ENCODE data around the gene ARHGAP26. TPM values are rescaled to one million over a fixed set of nuclear protein-coding genes. Genes with fewer than 3 reads are reported as not detected.

ARHGAP26 gene
- total RNA-seq, 2 donors from 2014 or later = 24.0 to 24.3 TPM

DNA sequence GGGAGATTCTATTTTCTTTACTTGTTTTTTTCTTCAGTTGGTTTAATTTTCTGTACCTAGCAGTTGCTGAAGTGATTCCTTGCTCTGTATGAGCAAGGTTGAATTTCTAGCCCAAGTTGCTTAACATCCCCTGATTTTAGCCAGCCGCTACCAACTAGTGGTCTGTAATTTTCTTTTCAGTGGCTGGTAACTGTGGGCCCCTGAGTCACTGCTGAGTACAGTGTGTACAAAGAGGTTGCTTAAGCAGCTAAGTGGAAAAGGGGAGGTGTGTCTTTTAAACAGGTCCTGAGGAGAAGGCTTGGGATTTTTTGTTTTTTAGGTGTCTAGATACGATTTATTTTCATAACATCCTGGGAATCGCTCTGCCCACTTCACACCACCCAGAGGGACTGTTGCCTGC, 378.6 kb downstream of the ARHGAP26 start:
- H3K4me1 Mint-ChIP-seq (ENCODE audit: low read depth) = peaks cover 21% of the 10 kb centered on the region
- DNase-seq (no peak), ATAC-seq (replicated peaks in 1 of 2) (no peak)
- no peak overlapping the region for H3K4me3 Mint-ChIP-seq
- H3K36me3 Mint-ChIP-seq (ENCODE audit: insufficient read depth in 2 of 2) = peaks cover 1 to 3% of the 10 kb centered on the region in 2 donors
- H3K27me3 Mint-ChIP-seq (ENCODE audit: low read depth) = no peaks in the 10 kb centered on the region
- no peak overlapping the region for H3K27ac Mint-ChIP-seq
- H3K9me3 Mint-ChIP-seq = peaks cover 0 to 2% of the 10 kb centered on the region in 2 donors

DNA sequence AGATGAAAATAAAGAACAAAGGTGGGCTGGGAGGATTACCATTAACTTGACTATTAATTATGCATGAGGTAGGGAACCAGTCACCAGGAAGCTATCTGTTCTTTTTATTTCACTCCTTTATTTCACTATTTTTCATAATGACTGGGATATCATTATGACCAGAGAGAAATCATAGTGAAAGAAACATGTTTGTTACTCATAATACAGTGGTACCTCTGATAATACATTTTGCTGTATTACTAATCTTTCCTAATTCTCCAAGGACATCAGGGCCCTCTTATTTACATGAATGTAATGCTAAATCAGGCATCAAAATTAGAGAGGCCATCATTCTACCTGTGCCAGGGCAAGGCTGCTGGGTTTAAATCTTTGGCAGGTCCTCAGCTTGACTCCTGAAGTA, 379.6 kb downstream of the ARHGAP26 start:
- Mint-ChIP-seq H3K27me3 (ENCODE audit: low read depth) (no peaks in the 10 kb centered on the region), H3K4me1 (ENCODE audit: low read depth) (peaks cover 23% of the 10 kb centered on the region), H3K27ac (no peak overlapping the region), H3K9me3 (peaks cover 0 to 2% of the 10 kb centered on the region in 2 donors), H3K4me3 (no peak overlapping the region), H3K36me3 (ENCODE audit: insufficient read depth in 2 of 2) (peaks cover 1 to 3% of the 10 kb centered on the region in 2 donors)
- DNase-seq (no peak), ATAC-seq (replicated peaks in 1 of 2) (peak in 1 of 2 donors; percentile 53)

DNA sequence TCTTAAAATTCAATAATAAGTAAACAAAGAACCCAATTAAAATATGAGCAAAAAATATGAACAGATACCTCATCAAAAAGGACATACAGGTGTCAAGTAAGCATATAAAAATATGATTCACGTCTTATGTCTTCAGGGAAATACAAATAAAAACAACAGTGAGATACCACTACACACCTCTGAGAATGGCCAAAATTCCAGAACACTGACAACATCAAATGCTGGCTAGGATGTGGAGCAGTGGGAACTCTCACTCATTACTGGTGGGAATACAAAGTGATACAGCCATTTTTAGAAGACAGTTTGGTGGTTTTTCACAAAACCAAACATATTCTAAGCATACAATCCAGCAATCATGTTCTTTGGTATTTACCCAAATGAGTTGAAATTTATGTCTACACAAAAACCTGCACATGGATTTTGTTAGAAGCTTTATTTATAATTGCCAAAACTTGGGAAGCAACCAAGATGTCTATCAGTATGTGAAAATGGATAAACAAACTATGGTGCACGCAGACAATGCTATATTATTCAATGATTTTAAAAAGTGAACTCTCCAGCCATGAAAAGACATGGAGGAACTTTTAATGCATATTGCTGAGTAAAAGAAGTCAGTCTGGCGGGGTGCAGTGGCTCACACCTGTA, 381.0 kb downstream of the ARHGAP26 start:
- Mint-ChIP-seq H3K27ac (no peak overlapping the region), H3K27me3 (ENCODE audit: low read depth) (no peaks in the 10 kb centered on the region), H3K36me3 (ENCODE audit: insufficient read depth in 2 of 2) (peaks cover 1 to 3% of the 10 kb centered on the region in 2 donors), H3K4me3 (no peak overlapping the region), H3K4me1 (ENCODE audit: low read depth) (peaks cover 15% of the 10 kb centered on the region), H3K9me3 (peaks cover 0 to 2% of the 10 kb centered on the region in 2 donors)
- ATAC-seq (replicated peaks in 1 of 2) (no peak), DNase-seq (no peak)

DNA sequence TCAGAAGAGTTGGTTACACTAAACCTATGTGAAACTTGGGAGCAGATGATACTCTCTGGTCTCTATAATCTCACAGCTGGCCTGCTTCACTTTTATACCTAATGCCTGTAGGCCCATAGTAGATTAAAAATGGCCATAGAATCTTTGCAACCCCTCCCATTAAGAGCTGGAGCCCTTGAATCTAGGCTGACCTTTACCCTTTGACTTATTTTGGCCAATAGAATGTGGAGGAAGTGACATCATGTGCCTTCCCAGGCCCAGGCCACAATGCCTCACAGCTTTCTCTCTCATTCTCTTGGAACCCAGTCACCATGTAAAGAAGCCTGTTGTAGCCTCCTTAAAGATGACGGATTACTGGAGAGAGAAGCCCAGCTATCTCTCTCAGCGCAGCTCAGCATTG, 382.3 kb downstream of the ARHGAP26 start:
- H3K9me3 Mint-ChIP-seq = peaks cover 0 to 2% of the 10 kb centered on the region in 2 donors
- H3K4me1 Mint-ChIP-seq (ENCODE audit: low read depth) = peaks cover 15% of the 10 kb centered on the region
- no peak for DNase-seq
- ATAC-seq (replicated peaks in 1 of 2) = no peak
- no peak overlapping the region for H3K4me3 Mint-ChIP-seq
- H3K27ac Mint-ChIP-seq = no peak overlapping the region
- H3K27me3 Mint-ChIP-seq (ENCODE audit: low read depth) = no peaks in the 10 kb centered on the region
- H3K36me3 Mint-ChIP-seq (ENCODE audit: insufficient read depth in 2 of 2) = peaks cover 1 to 3% of the 10 kb centered on the region in 2 donors

DNA sequence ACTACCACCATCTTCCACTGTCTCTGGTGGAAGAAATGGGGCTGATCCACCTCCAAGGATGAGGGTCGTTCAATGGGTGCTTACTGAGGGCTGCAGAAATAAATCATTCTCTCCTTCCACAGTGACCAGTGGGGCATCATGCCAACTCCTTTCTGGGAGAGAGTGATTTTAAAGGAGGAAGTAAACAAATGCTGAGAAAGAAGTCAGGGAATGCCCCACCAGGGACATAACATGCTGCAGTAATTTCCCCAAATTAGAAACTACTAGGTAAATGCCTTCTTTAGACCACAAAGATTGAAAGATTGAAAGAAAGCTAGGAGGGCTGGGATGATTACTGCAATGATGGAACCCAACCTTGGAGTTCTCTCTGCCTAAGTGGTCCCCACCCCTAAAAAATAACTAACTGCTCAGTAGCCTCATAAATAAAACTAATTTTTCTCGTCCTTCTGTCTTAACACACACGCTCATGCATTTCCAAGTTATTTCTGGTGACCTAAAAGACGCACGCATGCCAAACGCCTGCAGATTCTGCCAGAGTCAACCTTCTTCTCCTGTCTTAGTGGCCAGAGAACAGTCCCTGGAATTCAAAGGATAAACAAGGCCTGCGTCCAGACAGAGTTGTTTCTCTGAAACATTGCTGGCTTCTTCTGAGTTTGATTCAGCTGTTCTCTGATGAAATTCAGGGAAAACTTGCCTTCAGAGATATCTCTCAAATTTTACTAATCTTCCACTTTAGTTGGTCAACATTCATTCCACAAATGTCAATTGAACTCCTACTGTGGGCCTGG, 383.3 kb downstream of the ARHGAP26 start:
- no peak for ATAC-seq (replicated peaks in 1 of 2)
- peaks cover 0 to 3% of the 10 kb centered on the region in 2 donors for H3K36me3 Mint-ChIP-seq (ENCODE audit: insufficient read depth in 2 of 2)
- H3K4me3 Mint-ChIP-seq = no peak overlapping the region
- peaks cover 0 to 2% of the 10 kb centered on the region in 2 donors for H3K9me3 Mint-ChIP-seq
- no peaks in the 10 kb centered on the region for H3K27me3 Mint-ChIP-seq (ENCODE audit: low read depth)
- no peak for DNase-seq
- no peak overlapping the region for H3K27ac Mint-ChIP-seq
- peaks cover 15% of the 10 kb centered on the region for H3K4me1 Mint-ChIP-seq (ENCODE audit: low read depth)

DNA sequence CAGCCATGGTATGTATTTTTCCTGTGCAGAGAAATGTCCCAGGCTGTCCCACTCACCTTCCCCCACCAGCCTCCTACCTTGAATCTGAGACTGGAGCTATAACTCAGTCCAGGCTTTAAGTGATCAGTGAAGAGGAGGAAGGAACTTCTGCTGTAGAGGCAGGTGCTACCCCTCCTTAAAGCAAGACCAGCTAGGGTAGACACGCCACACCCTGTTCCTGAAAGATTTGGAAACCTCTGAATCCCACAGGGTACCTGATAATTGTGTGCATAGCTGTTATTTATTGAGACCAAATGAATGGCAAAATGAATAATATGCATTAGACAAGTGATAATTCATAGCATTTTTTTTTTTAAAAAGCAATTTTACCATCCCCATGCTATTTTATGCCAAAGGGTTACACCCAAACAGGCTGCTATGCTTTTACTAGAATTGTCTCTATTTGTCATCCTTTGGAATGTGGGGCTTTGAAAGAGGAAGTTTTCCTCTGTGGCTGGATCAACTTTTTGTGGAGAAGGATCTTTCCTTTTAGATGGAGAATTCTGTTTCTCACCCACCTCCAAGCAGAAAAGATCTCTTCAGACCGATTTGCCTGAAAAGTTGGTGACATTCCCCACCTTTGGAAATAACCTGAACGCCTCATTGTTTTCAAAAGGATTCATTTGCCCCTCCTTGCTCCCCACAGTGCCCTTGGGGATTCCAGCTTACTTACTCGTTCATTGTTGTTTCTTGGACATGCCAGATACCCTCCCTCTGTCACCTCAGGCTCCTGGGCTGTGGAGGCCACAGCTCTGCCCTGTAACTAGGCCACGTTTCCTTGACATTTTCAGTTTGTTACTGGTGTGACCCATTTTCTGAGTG, 384.6 kb downstream of the ARHGAP26 start:
- Mint-ChIP-seq H3K4me3 (no peak overlapping the region), H3K36me3 (ENCODE audit: insufficient read depth in 2 of 2) (peaks cover 1 to 3% of the 10 kb centered on the region in 2 donors), H3K27ac (no peak overlapping the region), H3K9me3 (peaks cover 0 to 2% of the 10 kb centered on the region in 2 donors), H3K4me1 (ENCODE audit: low read depth) (peaks cover 11% of the 10 kb centered on the region), H3K27me3 (ENCODE audit: low read depth) (no peaks in the 10 kb centered on the region)
- no peak for ATAC-seq (replicated peaks in 1 of 2)
- DNase-seq = no peak

DNA sequence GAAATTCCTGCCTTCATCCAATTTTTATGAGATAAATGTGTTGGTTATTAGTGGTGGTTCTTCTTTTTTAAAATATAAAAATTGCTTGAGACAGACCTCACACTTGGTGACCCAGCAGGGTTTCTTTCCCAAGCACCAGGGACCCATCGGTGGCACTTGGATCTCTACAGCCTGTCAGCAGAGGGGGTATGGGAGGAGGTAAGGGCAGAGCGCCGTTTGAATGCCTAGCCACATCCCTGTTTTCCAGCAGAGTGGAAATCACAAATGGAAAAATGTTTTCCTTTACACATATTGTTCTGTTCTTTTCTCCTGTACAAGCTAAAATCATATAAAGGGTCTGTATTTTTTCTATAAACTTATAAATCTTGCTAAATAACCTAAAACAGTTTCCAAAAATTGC, 385.3 kb downstream of the ARHGAP26 start:
- peaks cover 0 to 2% of the 10 kb centered on the region in 2 donors for H3K9me3 Mint-ChIP-seq
- H3K27me3 Mint-ChIP-seq (ENCODE audit: low read depth) = no peaks in the 10 kb centered on the region
- DNase-seq = no peak
- peaks cover 7% of the 10 kb centered on the region for H3K4me1 Mint-ChIP-seq (ENCODE audit: low read depth)
- no peak for ATAC-seq (replicated peaks in 1 of 2)
- H3K36me3 Mint-ChIP-seq (ENCODE audit: insufficient read depth in 2 of 2) = peaks cover 1% of the 10 kb centered on the region in 2 donors
- H3K27ac Mint-ChIP-seq = no peak overlapping the region
- H3K4me3 Mint-ChIP-seq = no peak overlapping the region

DNA sequence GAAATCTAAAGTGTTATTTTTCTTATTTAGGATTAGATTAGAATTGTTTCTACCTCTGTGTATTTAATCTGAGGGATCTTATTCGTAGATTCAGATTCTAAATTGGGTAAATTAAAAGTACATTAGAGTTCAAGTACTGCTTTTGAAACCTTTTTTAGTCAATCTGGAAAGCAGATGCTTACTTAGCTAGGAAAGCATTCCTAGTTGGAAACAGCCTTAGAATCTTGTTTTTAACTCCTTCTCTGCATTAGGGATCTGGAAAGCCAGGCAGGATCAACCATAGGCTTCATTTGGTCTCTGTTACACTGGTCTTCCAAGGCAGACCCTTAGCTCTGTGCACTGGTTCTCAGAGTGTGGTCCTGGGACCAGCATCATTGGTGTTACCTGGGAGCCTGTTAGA, 385.9 kb downstream of the ARHGAP26 start:
- H3K27me3 Mint-ChIP-seq (ENCODE audit: low read depth) = no peaks in the 10 kb centered on the region
- DNase-seq (no peak), ATAC-seq (replicated peaks in 1 of 2) (no peak)
- H3K9me3 Mint-ChIP-seq = peaks cover 0 to 2% of the 10 kb centered on the region in 2 donors
- peaks cover 7% of the 10 kb centered on the region for H3K4me1 Mint-ChIP-seq (ENCODE audit: low read depth)
- H3K36me3 Mint-ChIP-seq (ENCODE audit: insufficient read depth in 2 of 2) = peaks cover 1% of the 10 kb centered on the region in 2 donors
- no peak overlapping the region for H3K27ac Mint-ChIP-seq
- H3K4me3 Mint-ChIP-seq = no peak overlapping the region

DNA sequence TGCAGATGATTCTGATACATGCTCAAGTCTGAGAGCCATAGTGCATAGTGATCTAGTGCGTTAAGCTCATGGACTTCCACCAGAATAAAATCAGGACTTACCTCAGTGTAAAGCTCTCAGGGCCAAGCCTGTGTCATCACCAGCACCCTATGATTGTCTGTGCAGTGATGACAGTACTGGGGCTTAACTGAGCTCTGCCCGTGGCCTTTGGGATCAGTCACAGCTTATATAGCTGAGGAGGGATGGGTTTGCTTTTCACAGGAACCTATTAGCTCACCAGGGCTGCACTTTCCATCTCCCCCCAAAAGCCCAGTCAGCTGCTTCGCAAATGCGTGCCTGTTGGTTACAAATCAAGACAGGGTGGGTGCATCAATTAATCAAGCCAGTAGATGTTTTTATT, 386.4 kb downstream of the ARHGAP26 start:
- Mint-ChIP-seq H3K27ac (no peak overlapping the region), H3K27me3 (ENCODE audit: low read depth) (no peaks in the 10 kb centered on the region), H3K9me3 (peaks cover 0 to 2% of the 10 kb centered on the region in 2 donors), H3K36me3 (ENCODE audit: insufficient read depth in 2 of 2) (peaks cover 1% of the 10 kb centered on the region in 2 donors), H3K4me3 (no peak overlapping the region), H3K4me1 (ENCODE audit: low read depth) (peaks cover 7% of the 10 kb centered on the region)
- ATAC-seq (replicated peaks in 1 of 2) (no peak), DNase-seq (no peak)

DNA sequence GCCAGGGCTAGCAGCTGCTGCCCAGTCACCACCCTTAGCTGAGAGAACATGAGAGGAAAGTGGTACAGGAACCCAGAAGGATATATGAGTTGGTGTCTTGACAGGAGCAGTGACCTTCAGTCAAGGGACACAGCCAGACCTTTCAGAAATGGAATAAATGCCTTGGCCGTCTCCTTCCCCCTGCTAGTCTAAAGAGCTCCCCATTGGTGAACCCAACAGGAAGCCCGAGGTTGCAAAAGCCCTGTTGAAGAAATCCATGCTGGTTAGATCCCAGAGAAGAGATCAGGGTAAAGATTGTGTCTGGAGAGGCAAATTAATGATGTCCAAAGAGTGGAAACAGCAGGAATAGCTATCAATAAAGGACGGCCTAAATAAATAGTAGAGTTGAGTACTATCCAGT, 388.9 kb downstream of the ARHGAP26 start:
- H3K27me3 Mint-ChIP-seq (ENCODE audit: low read depth) = no peaks in the 10 kb centered on the region
- no peaks in the 10 kb centered on the region for H3K4me1 Mint-ChIP-seq (ENCODE audit: low read depth)
- H3K4me3 Mint-ChIP-seq = no peak overlapping the region
- ATAC-seq (replicated peaks in 1 of 2) (no peak), DNase-seq (no peak)
- no peak overlapping the region for H3K27ac Mint-ChIP-seq
- peaks cover 0 to 1% of the 10 kb centered on the region in 2 donors for H3K36me3 Mint-ChIP-seq (ENCODE audit: insufficient read depth in 2 of 2)
- H3K9me3 Mint-ChIP-seq = no peaks in the 10 kb centered on the region

DNA sequence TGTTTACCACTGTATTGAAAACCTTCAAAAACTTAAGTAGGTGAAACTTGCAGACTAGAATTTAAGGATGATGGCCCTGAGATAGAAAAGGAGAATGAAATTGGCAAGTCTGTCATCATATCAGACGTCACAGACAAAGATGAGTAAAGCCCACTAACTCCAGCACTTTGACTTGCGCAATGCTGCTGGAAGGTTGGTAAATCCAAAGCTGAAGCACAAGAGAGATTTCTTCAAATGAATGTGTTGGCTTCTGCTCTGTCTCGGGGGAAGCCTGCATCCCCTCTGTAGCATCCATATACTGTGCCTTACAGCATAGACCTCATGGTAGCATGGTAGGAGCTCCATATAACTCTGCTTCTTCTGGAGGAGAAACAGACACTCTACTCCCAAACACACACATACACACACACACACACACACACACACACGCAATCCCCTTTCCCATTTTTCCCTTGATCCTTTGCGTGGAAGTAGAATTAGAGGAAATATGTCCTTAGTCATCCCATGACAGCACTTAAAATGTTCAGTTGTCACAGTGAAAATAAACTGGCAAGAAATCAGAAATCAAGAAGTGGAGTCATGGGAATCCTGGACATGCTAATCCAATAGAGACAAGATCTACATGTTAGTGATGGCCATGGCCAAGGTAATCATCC, 391.8 kb downstream of the ARHGAP26 start:
- no peaks in the 10 kb centered on the region for H3K9me3 Mint-ChIP-seq
- peaks cover 0 to 1% of the 10 kb centered on the region in 2 donors for H3K36me3 Mint-ChIP-seq (ENCODE audit: insufficient read depth in 2 of 2)
- no peak for DNase-seq
- no peak for ATAC-seq (replicated peaks in 1 of 2)
- H3K4me3 Mint-ChIP-seq = no peak overlapping the region
- peaks cover 4% of the 10 kb centered on the region for H3K4me1 Mint-ChIP-seq (ENCODE audit: low read depth)
- H3K27ac Mint-ChIP-seq = no peak overlapping the region
- no peaks in the 10 kb centered on the region for H3K27me3 Mint-ChIP-seq (ENCODE audit: low read depth)

DNA sequence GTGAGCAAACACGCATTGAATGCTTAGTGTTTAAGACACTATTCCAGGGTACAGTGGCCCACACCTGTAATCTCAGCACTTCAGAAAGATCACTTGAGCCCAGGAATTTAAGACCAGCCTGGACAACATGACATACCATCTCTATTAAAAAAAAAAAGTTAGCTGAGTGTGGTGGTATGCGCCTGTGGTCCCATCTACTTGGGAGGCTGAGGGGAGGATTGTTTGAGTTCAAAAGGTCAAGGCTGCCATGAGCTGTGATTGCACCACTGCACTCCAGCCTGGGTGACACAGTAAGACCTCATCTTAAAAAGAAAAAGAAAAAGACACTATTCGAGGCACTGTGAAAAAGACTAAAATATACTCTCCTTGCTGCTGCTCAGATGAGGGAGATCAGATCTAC, 392.6 kb downstream of the ARHGAP26 start:
- Mint-ChIP-seq H3K27me3 (ENCODE audit: low read depth) (no peaks in the 10 kb centered on the region), H3K4me3 (no peak overlapping the region), H3K27ac (no peak overlapping the region), H3K9me3 (no peaks in the 10 kb centered on the region), H3K4me1 (ENCODE audit: low read depth) (peaks cover 4% of the 10 kb centered on the region), H3K36me3 (ENCODE audit: insufficient read depth in 2 of 2) (peaks cover 0 to 1% of the 10 kb centered on the region in 2 donors)
- ATAC-seq (replicated peaks in 1 of 2) = no peak
- DNase-seq = no peak

Data from activated T-cell treated with anti-CD3 and anti-CD28 coated beads, Interleukin-2, amount 50 U/mL, for 72 hours (primary cell).